SK-N-SH (cell line): ENCODE data around the gene CNTNAP2.

ENCODE experiments used
- ELF1 ChIP-seq: IDR thresholded peaks from 2 replicates; pipeline ENCODE4 v1.4.0; 2012
- EP300 ChIP-seq, 2 experiments: IDR thresholded peaks; 2 replicates each; pipeline versions ENCODE4 v1.4.0 to v1.6.1; 2012; ENCODE audit warnings: borderline replicate concordance in 1 of 2, low read depth in 1 of 2, low read length in 1 of 2
- EZH2phosphoT487 ChIP-seq: fragments of 200-600 bp; sonication (generic); IDR thresholded peaks from 2 replicates; pipeline ENCODE4 v1.6.1; 2017; ENCODE audit warnings: low read depth, mixed run types, mild to moderate bottlenecking, antibody characterized with exemption, moderate library complexity, borderline replicate concordance
- FOXJ3 ChIP-seq: sonication (generic); formaldehyde crosslinking; IDR thresholded peaks from 2 replicates; pipeline ENCODE4 v1.5.1; 2020; ENCODE audit warnings: mild to moderate bottlenecking, missing genetic modification reagents
- NRF1 ChIP-seq: IDR thresholded peaks from 2 replicates; pipeline ENCODE4 v1.6.1; 2012; ENCODE audit warnings: low read depth, mild to moderate bottlenecking, low read length
- POLR2AphosphoS5 ChIP-seq: IDR thresholded peaks from 2 replicates; pipeline ENCODE4 v1.6.1; 2012; ENCODE audit warnings: low read depth, low read length
- RAD21 ChIP-seq: IDR thresholded peaks from 2 replicates; pipeline ENCODE4 v1.6.1; 2012; ENCODE audit warnings: mild to moderate bottlenecking, low read length
- RFX5 ChIP-seq: IDR thresholded peaks from 2 replicates; pipeline ENCODE4 v1.6.1; 2012; ENCODE audit warnings: mild to moderate bottlenecking, improper control_type of control experiment, low read length
- SIN3A ChIP-seq: IDR thresholded peaks from 2 replicates; pipeline ENCODE4 v1.6.1; 2012; ENCODE audit warnings: low read depth, mild to moderate bottlenecking, low read length, moderate library complexity, borderline replicate concordance
- SMC3 ChIP-seq: IDR thresholded peaks from 2 replicates; pipeline ENCODE4 v1.6.1; 2012; ENCODE audit warnings: low read depth, low read length, improper control_type of control experiment
- TEAD4 ChIP-seq: IDR thresholded peaks from 2 replicates; pipeline ENCODE4 v1.4.0; 2012; ENCODE audit warnings: mild to moderate bottlenecking, borderline replicate concordance; ENCODE audit not compliant: insufficient read depth
- YY1 ChIP-seq: IDR thresholded peaks from 2 replicates; pipeline ENCODE4 v1.4.0; 2012; ENCODE audit warnings: low read depth, mild to moderate bottlenecking
- TF ChIP-seq, protein P1 (sequence below): IDR thresholded peaks from 2 replicates; pipeline ENCODE4; 2012
- TF ChIP-seq, protein P2 (sequence below): fragments of 200-600 bp; sonication (generic); IDR thresholded peaks from 2 replicates; pipeline ENCODE4 v1.6.1; 2017; ENCODE audit warnings: antibody characterized with exemption, mild to moderate bottlenecking, moderate library complexity

DNA sequence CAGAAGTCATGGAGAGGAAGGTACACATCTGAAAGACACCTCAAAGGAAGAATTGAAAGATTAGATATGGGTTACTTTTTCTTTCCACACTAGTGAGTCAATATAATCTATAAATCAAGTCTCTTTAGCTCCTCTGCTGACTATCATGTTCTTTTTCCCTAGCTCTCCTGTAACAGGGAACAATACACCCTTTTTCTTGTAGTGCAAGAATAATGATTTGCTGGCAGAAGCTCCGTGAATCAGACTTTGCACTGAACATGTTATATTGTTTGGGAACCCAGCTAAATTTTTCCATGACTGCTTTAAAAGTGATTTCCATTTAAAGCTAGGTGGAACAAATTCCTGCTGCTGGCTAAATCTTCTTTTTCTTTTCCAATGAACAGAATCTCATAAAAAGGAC, 1717.4 kb downstream of the CNTNAP2 start:
- TF ChIP-seq ELF1 = no peak
- no peak for TF ChIP-seq EP300 (IDR thresholded peaks at IDR 0.05; ENCODE audit: borderline replicate concordance in 1 of 2, low read depth in 1 of 2, low read length in 1 of 2)
- TF ChIP-seq YY1 = no peak
- no peak for TF ChIP-seq SMC3
- TF ChIP-seq, protein P1, sequence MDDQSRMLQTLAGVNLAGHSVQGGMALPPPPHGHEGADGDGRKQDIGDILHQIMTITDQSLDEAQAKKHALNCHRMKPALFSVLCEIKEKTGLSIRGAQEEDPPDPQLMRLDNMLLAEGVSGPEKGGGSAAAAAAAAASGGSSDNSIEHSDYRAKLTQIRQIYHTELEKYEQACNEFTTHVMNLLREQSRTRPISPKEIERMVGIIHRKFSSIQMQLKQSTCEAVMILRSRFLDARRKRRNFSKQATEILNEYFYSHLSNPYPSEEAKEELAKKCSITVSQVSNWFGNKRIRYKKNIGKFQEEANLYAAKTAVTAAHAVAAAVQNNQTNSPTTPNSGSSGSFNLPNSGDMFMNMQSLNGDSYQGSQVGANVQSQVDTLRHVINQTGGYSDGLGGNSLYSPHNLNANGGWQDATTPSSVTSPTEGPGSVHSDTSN = no peak
- no peak for TF ChIP-seq TEAD4
- TF ChIP-seq, protein P2, sequence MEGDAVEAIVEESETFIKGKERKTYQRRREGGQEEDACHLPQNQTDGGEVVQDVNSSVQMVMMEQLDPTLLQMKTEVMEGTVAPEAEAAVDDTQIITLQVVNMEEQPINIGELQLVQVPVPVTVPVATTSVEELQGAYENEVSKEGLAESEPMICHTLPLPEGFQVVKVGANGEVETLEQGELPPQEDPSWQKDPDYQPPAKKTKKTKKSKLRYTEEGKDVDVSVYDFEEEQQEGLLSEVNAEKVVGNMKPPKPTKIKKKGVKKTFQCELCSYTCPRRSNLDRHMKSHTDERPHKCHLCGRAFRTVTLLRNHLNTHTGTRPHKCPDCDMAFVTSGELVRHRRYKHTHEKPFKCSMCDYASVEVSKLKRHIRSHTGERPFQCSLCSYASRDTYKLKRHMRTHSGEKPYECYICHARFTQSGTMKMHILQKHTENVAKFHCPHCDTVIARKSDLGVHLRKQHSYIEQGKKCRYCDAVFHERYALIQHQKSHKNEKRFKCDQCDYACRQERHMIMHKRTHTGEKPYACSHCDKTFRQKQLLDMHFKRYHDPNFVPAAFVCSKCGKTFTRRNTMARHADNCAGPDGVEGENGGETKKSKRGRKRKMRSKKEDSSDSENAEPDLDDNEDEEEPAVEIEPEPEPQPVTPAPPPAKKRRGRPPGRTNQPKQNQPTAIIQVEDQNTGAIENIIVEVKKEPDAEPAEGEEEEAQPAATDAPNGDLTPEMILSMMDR = no peak
- TF ChIP-seq SIN3A = no peak
- TF ChIP-seq EZH2phosphoT487 = no peak
- no peak for TF ChIP-seq RFX5
- TF ChIP-seq NRF1 = no peak
- no peak for TF ChIP-seq RAD21
- TF ChIP-seq FOXJ3 (CRISPR knock-in tag) = no peak
- no peak for TF ChIP-seq POLR2AphosphoS5
